Measurements from ENCODE around the gene PRIM1. TPM values are rescaled to one million over a fixed set of nuclear protein-coding genes. Genes with fewer than 3 reads are reported as not detected.

PRIM1 gene
- total RNA-seq, 6 experiments from 2014 or later = 1.3 to 8.5 (median 4.5) TPM

GRCh38 chr12:56724701-56724971 lies 27.5 kb downstream of the PRIM1 start:
- Histone ChIP-seq H3K27me3 (no peaks in the 10 kb centered on the region), H3K4me3 (peak overlapping the region; percentile 83 to 92 (median 90)), H3K9me3 (no peaks in the 10 kb centered on the region), H3K4me1 (peaks cover 0 to 50% (median 20%) of the 10 kb centered on the region in 4 donors), H3K36me3 (peaks cover 0 to 10% (median 5%) of the 10 kb centered on the region in 4 donors), H3K27ac (peak overlapping the region; percentile 92 to 94 (median 93))
- no peak for DNase-seq
- 0% methylated on average over 9 of the region's 9 CpGs for WGBS (ENCODE audit: insufficient coverage, low coverage, low lambda C conversion rate, missing lambda C conversion rate)
- peak; percentile 5 to 15 (median 10) for ATAC-seq
- no peak for TF ChIP-seq POLR2A (IDR thresholded peaks at IDR 0.05)
- no peak for TF ChIP-seq CTCF (IDR thresholded peaks at IDR 0.05)
- intact Hi-C loops (cut with DNase I) = no loop called here

DNA sequence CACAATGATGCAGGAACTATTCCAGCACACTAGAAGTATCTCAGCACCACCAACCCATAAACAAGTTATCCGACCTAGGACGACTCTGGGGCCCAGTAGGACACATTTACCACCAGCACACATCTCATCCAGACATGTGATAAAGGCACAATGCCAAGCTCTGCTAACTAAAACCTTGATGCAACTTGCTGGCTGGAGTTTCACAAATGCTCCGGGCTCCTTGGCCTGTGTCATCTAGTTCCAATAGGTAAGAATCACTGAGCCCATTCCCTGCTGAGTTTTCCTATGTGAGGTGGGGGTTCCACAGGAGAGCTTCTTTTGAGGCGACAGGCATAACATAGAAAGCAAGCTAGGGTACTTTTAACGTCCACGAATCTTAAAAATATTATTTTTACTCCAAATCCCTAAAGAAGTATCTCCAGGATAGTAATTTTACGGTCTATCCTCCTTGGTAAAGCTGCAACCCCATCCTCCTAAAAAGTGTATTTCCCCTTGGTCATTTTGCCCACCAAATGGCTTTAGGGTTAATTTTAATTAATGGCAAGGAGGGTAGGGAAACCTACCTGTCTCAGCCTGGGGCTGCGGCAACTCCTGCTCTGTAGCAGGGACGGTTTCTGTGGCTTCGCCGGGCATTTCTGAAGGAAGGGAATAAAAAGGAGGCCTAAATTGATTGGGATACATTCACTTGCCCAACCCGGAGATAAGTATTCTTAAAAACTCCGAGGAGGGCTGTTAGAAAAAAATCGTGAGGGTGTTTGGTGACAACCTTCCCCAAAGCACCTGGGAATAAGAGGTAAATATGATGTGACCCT lies 28.0 kb downstream of the PRIM1 start:
- Histone ChIP-seq H3K36me3 (peaks cover 0 to 15% (median 8%) of the 10 kb centered on the region in 4 donors), H3K4me3 (peak overlapping the region; percentile 83 to 92 (median 90)), H3K27ac (peak overlapping the region; percentile 92 to 94 (median 93)), H3K27me3 (no peaks in the 10 kb centered on the region), H3K4me1 (peaks cover 0 to 50% (median 20%) of the 10 kb centered on the region in 4 donors), H3K9me3 (no peaks in the 10 kb centered on the region)
- WGBS (ENCODE audit: insufficient coverage, low coverage, low lambda C conversion rate, missing lambda C conversion rate) = 0% methylated on average over 14 of the region's 14 CpGs
- TF ChIP-seq POLR2A (IDR thresholded peaks at IDR 0.05) = peak; percentile 66
- TF ChIP-seq CTCF (IDR thresholded peaks at IDR 0.05) = no peak
- peak; percentile 48 to 56 (median 52) for ATAC-seq
- intact Hi-C loops (cut with DNase I) = no loop called here
- DNase-seq = peak; percentile 60 to 79 (median 65)

- peak overlapping the region; percentile 92 to 94 (median 93) for H3K27ac ChIP-seq
- intact Hi-C loops (cut with DNase I) = no loop called here
- DNase-seq = no peak
Measured at GRCh38 chr12:56723352-56723751, 28.8 kb downstream of the PRIM1 start.

GRCh38 chr12:56722832-56723231 lies 29.3 kb downstream of the PRIM1 start:
- H3K36me3 ChIP-seq = peaks cover 0 to 18% (median 9%) of the 10 kb centered on the region in 4 donors
- H3K4me3 ChIP-seq = peak overlapping the region; percentile 3 to 90 (median 83)
- intact Hi-C loops (cut with DNase I) = no loop called here
- H3K27me3 ChIP-seq = no peaks in the 10 kb centered on the region
- TF ChIP-seq CTCF (IDR thresholded peaks at IDR 0.05) (no peak), POLR2A (IDR thresholded peaks at IDR 0.05) (no peak)
- H3K9me3 ChIP-seq = no peaks in the 10 kb centered on the region
- no peak overlapping the region for H3K27ac ChIP-seq
- H3K4me1 ChIP-seq = peaks cover 0 to 50% (median 20%) of the 10 kb centered on the region in 4 donors
- DNase-seq (no peak), ATAC-seq (no peak)
- WGBS (ENCODE audit: insufficient coverage, low coverage, low lambda C conversion rate, missing lambda C conversion rate) = 52% methylated on average over 4 of the region's 4 CpGs

More at GRCh38 chr12:56723352-56723751, 28.8 kb downstream of the PRIM1 start:
- H3K9me3 ChIP-seq = no peaks in the 10 kb centered on the region
- TF ChIP-seq POLR2A (IDR thresholded peaks at IDR 0.05) (no peak), CTCF (IDR thresholded peaks at IDR 0.05) (no peak)
- no peak for ATAC-seq
- 33% methylated on average over 3 of the region's 3 CpGs for WGBS (ENCODE audit: insufficient coverage, low coverage, low lambda C conversion rate, missing lambda C conversion rate)
- H3K4me1 ChIP-seq = peaks cover 0 to 50% (median 20%) of the 10 kb centered on the region in 4 donors
- H3K27me3 ChIP-seq = no peaks in the 10 kb centered on the region
- peak overlapping the region; percentile 83 to 92 (median 90) for H3K4me3 ChIP-seq
- H3K36me3 ChIP-seq = peaks cover 0 to 18% (median 9%) of the 10 kb centered on the region in 4 donors

Data from right lobe of liver (tissue), 6 donors.